Stimulated activated CD8-positive, alpha-beta memory T cell treated with anti-CD3 and anti-CD28 coated beads, Interleukin-12 subunit alpha, Interleukin-12 subunit beta, amount 100 ng/mL, for 24 hours (primary cell): ENCODE data around the gene KIAA0753.

Experiments
- DNase-seq: peaks from one replicate; pipeline ENCODE4 v3.0.0-alpha.2; 2020; ENCODE audit errors: extremely low read depth

Gene KIAA0753

DNA sequence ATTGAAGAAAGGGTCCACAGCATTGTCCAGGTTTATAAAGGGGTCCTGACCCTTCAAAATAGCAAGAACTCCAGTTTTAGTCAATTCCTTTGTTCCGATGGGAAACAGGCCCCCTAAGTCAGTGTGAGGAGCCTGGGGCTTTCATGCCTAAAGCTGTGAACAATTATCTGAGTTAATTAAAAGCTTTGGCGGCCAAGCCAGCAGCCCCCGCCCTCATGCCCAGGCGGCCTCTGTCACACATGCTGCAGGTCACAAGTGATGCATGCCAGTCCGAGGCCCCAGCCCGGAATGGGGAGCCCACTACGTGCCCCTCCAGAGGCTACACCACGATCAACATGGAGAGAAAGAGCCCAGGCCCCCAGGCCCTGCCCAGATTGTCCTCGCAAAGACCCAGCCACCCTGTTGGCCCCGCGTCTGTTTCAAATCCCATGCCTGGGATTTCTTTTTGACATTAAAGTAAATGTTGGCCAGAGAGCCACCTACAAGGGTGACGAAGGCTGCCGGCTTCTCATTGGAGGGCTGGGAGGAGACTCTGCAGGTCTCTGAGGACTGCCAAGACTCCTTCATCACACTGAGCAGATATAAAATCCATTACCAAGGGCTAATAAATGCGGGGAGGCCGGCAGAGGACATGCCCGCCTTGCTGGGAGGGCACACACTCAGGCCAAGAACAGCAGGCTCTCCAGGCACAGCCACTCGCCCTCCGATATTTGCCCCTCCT is 69.6 kb downstream of the KIAA0753 start:
- DNase-seq = no peak

DNA sequence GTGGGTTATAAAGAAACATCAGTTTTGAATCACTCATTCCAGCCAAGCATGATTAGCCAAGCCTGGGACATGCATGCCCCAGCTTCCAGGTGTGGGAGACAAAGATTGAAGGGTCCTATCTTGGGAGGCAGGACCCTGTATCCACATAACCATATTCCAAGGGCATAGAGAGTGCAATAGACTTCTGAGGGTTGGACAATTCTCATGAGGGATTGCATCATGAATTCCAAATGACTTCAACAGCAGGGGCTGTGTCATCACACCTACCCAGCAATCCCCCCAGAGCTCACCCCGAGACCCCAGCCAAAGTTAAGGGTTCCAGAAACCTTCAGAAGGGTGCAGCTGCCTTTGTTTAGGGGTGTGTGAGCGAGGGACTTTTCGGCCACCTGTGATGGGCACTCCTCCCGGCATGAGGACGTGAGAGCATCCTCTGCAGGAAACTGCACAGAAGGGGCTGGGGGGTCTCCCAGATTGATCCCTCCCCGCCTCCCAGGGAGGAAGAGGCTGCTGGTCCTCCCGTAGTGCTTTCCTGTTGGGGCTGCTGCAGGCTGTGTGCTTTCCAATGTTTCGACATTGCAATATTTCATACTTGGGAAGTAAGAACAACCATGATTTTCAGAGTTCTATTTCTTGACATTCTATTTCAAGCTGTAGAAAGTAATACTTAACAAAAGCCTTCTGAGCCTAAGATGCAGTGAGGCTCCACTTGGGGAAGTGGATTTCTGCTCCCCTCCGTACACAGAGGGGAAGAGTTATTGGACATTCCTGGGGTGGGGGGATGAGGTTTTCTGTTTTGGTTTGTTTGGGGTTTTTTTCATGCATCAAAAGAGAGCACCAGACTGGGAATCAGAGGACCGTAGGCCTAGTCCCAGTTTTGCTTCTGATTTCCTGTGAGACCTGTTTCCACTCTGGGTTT is 70.9 kb downstream of the KIAA0753 start:
- no peak for DNase-seq

DNA sequence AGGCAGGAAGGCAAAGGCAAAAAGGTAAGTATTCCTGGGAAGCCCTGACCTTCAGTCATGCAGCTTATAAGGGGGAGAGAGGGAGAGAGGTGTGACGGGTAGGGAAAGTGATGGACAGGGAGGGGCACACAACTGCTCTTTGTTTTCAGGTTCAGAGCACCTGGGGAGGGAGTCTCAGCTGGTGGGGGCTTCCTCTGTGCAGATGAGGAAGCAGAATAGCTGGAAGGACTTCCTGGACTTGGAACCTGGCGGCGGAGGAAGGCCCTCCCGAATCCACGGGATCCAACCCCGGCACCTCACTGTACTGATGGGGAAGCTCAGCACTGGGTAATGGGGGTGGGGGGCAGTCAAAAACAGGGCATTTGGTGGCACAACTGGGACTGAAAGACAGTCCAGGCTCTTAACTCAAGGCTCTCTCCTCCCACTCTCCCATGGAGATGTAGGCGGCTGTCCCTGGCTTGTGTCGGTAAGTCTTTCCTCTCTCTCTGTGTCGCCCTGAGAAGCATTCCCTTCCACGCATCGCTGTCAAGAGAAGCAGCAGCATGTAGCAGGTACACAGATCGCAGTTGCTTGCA is 72.2 kb downstream of the KIAA0753 start:
- no peak for DNase-seq

DNA sequence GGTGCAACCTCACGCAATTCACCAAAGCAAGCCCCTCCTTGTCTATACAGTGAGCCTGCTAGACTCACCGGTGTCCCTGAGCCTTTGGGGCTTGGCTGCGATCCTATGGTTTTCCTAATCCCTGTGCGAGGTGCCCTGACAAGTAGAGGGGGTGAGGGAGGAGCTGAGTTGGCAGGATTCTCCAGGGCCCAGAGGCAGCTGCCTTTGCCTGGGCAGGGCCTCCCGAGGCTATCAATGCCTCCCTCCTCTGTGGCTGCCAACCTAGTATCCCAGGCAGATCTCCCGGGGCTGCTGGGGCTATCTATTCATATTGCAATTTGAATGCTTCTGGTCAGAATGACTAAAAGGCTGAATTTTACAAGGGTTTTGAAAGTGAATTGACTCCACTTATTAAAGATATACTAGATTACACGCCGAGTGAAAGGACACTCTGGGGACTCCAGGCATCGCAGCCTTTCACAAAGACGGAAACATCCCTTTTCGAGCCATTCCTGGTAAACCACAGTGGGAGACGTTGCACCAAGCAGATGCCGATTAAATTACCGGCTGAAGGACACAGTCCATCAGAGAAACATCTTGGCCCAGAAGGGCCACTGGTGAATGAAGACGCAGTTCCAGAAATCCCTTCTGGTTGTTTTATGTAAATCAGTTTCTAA is 72.9 kb downstream of the KIAA0753 start:
- no peak for DNase-seq

DNA sequence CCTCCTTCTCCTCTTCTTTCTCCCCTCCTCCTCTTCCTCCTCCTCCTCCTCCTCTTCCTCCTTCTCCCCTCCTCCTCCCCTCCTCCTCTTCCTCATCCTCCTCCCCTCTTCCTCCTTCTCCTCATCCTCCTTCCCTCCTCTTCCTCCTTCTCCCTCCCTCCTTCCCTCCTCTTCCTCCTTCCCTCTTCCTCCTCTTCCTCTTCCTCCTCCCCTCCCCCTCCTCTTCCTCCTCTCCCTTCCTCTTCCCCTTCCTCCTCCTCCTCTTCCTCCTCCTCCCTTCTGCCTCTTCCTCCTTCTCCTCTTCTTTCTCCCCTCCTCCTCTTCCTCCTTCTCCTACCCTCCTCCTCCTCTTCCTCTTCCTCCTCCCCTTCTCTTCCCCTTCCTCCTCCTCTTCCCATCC is 79.1 kb downstream of the KIAA0753 start:
- no peak for DNase-seq

DNA sequence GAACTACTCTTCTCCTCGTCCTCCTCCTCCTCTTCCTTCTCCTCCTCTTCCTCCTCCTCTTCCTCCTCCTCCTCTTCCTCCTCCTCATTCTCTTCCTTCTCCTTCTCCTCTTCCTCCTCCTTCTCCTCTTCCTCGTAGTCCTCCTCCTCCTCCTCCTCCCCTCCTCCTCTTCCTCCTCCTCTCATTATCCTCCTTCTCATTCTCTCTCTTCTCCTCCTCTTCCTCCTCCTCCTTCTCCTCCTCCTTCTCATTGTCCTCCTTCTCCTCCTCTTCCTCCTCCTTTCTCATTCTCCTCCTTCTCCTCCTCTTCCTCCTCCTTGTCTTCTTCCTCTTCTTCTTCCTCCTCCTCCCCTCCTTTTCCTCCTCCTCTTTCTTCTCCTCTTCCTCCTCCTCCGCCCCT is 80.0 kb downstream of the KIAA0753 start:
- DNase-seq = no peak

DNA sequence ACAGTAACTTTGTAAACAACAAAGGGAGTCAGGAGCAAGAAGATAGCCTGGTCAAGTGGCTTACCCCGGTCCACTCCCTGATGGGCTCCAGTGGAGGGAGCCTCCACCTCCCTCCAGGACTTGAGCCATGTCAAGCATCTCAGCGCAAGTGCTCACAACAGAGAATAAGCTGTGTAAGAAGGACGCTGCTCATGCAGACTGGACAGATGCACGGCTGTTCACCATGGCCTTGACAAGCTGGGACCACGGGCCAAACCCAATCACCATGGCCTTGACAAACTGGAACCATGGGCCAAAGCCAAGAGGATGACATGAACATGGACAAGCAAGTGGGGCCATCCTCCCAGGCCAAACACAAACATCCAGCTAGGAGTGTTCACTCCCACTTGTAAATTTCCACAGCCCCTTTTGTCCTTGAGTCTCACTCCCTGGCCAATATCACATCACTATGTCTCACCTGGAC is 80.7 kb downstream of the KIAA0753 start:
- DNase-seq = no peak

DNA sequence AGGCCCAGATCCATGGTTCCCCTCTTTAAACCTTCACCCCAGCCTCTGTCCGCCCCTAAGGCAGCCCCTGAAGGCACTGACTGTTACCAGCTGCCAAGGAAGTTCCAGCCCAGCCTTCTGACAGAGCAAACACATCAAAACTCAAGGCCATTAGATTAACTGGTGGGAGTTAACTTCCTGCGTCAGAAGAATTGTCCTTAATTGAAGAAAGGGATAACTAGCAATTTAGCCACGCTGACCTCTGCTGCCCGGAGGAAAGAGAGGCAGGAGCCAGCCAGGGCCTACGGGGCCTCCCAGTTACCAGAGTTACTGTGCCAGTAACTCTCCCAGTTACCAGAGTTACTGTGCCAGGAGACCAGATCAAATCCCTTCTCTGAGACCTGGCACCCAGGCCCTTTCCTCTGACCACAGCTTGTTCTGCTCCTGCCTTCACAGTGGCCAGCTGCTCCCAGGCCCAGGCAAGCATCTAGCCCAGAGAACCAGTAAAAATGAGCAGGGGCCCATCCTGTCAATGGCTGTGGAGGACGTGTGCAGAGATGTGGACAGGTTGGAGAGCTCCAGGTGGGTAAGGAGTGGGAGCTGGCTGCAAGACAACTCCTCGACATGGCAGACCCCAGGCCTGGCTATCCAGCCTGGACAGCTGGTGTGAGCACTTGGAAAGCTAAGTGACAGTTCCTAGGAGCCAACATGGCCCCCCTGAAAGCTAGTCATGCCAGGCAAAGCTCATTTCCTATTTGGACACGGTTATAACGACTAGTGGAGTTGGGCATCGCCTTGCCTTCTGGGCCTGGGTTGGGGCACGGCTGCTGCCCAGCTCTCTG is 81.4 kb downstream of the KIAA0753 start:
- DNase-seq = no peak

DNA sequence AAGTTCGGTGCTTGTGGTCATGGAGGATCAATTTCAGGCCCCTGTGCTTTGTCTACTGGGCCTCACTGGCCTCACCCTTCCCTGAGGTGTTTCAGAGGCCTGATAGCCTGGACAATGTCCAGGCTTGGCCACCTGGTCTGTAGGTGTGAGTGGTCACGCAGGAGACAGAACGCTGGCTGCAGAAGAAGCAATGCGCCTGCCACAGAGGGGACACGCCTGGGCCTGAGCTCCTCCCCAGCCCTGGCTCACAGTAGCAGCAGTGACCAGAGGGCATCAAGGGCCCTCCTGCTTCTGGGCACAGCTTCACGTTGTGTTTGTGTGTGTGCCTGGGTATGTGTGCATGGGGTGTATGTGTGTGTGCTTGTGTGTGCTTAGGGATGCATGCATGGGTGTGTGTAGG is 82.2 kb downstream of the KIAA0753 start:
- DNase-seq = no peak

DNA sequence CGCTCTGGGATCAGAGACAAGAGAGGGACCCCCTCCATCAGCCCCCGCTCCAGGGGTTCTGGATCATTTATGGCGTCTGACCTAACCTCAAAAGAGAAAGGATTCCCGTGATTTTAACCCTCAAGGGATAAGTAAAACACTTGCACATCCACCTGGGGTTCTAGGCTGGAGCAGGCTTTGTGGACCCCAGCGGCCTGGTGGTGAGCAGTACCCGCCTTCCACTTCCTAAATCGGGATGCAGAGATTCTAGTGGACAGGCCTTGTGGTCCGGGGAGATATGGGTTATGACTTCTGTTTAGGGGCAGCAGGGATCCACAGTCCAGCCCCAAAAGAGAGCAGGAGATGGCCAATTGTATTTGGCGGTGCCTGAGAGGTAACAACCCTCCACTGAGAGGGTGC is 83.5 kb downstream of the KIAA0753 start:
- no peak for DNase-seq

DNA sequence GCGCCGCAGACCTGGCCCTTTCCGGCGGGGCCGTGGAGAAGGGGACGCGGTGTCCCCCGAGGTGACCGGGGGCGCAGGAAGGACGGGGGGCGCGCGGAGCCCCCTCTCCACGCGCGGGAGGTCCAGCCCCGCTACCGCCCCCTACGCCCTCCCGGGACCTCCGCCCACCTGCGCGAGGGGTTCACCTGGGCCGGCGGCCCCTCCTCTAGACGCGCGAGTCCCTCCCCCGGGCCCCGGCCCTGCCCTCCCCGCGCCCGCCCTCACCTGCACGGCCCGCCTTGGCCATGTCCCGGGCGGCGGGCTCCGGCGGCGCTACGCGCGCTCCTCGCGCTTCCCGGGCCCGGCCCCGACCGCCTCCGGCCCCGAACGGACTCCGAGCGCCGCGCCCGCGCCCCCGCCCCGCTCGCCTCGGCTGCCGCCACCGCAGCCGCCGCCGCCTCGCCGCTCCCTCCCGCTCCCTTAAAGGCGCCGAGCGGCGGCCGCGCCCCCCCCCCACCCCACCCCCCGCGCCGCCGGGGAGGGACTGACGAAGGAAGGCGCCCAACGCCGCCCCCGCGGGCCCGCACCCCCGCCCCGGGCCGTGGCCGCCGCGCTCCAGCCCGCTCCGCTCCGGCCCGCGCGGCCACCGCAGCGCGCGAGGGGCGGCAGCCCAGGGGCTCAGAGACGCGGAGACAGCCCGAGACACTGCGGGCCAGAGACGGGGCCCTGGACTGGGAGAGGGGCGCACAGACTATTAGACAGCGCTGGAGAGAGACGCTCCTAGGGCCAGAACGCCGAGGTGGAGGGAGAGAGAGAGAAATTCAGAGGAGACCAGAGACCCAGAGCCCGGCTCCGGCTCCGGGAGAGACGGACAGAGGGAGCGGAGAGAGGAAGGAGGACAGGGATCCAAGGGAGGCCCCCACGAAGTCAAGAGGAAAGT is 84.1 kb downstream of the KIAA0753 start, which contains the start of gene PITPNM3:
Gene PITPNM3, minus strand, starts transcription at position 435 of the 919 bp plus-strand sequence. Its CDS starts 149 bp downstream, at position 286.
- DNase-seq = no peak

DNA sequence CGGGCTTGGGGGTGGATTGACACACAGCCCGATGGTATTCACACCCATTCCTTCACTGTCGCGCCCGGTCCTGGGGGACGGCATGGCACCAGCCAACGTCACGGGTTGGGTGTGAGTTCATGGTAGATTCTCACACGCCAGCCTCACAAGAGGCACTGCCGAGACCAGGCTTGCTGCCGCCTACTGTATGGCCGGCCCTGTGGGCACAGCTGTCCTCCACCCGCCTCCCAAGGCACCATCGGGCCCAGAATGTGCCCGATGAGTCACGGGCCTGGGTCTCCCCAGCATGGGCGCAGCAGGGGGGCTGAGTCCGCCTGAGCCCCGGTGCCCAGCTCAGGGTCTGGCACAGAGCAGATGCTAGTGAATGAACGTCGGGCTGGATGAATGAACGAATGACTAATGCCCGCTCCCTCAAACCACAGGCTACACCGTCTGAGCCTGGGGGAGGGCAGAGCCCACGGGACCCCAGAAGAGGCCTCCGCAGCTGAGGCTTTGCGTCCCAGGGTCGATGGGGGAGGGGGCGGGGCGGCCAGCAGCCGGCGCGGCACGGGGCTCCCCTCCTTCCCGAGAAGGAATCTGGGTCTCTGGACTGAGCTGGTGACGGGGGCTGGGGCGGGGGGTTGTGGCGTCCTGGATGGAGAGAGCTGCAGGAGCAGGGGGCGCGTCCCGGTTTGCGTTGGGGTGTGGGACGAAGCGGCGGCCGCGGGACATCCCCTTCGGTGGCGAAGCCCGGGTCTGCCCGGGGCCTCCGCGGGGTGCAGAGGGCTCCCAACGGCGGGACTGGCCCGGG is 85.0 kb downstream of the KIAA0753 start:
- no peak for DNase-seq

DNA sequence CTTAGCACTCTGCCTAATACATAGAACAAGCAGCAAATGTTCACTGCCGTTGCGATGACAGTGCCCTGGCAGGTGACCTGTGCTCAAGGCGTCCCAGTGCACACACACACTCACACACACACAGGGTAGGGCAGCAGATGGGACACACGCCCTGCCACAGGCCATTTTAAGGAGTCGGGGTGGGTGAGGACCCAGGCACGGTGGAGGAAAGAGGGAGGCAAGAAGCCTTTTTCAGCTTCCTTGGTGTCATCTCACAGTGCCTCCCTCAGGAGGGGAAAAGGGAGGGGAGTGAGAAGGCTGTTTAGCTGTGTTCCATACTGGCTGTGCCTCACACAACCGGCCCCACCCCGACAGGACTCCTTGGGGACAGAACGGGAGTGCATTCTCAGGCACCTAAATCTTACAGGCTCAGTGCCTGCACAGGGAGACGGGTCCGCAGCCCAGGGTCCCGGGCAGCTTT is 85.6 kb downstream of the KIAA0753 start:
- no peak for DNase-seq

DNA sequence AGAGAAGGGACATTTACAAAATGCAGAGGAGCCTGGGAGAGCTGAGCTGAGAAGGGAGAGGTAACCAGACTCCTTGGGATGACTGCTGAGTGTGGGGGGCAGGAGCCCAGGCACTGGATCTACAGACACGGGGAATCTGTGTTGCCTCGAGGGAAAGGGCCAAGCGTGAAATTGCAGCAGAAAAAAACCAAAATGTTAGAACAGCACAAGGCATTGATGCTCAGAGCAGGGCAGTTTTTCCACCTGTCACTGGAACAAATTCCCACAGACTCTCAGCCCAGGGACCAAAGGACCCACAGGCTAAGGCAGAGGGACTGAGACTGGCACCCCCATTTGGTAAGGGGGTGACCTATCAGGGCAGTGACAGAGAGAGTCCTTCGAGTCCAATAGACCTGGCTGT is 86.2 kb downstream of the KIAA0753 start:
- no peak for DNase-seq

DNA sequence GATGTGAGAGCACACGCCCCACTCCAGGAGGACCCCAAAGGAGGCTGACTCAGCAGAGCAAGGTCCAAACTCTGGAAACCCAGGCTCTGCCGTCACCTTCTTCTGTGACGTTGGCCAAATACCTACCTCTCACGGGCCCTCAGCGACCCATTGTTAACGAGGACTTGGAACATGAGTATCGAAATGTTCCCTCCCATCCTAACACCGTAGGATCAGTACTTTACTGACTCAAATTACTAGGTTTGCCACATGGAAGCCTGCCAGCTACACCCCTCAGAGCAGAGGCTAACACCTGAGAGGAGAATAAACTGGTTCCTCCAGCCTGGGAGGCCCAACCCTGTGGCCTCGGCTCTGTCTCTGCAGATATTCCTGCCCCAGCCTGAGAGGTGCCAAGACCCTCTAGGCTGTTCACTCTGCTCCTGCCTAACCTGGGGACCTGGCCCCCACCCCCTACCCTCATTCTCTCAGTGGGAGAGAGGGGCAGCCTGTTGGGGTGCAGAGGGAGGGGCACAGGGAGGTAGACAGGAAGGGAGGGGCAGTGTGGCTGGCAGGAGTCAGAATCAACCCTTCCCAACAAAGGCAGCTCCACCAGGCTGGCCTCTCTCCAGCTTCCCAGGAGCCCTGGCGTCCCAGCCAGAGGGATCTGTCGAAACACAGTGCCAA is 88.5 kb downstream of the KIAA0753 start:
- no peak for DNase-seq

DNA sequence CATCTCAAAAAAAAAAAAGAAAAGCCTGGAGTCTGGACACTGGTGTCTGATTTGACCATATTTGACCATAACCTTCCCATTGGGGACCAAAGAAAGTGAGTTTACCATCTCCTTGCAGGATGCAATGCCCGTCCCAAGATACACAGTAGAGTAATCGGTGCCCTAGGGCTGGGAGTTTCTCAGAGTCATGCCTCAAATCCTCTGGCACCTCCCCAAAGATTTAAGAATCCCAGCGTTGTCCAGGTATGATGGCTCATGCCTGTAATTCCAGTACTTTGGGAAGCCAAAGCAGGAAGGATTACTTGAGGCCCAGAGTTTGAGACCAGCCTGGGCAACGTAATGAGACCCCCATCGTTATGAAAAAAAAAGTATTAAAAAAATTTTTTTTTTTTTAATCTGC is 89.2 kb downstream of the KIAA0753 start:
- DNase-seq = no peak

DNA sequence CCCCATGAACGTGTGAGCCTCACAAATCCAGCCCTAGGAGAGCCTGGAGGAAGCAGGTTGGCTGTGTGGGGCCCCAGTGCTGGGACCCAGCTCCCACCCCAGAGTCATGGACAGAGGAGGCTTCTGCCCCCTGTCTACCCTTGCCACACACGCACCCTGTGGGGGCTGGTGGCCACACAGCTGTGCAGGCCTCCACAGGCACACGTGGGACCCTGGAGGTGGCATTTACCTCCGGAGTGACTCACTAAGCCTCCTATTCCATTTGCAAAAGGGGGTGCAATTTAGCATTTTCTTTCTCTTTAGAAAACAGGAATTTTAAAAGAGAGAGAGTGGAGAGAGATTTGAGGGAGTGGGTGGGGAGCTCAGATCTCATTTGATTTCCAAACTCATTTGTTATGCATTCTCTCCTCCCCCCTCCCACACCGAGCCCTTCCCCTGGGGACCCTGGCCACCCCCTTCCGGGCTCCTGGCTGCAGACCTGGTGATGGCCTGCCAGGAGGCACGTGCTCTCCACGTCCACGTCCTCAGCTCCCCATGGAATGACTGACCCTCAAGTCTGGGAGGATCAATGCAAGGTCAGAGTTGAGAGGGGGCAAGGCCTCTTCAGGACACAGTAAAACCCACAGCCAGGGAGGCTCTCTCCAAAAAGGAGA is 91.0 kb downstream of the KIAA0753 start:
- no peak for DNase-seq
